Urinary bladder (tissue), 2 donors: ENCODE results near the gene RNASET2. TPM values are rescaled to one million over a fixed set of nuclear protein-coding genes. Genes with fewer than 3 reads are reported as not detected.

Experiments
- polyA plus RNA-seq: library from polyadenylated mRNA; stranded (reverse); fragments of 200-250 nt; gene quantifications from one replicate; pipeline ENCODE4 v1.2.3, GENCODE V29; 2013
- small RNA-seq: library from RNA; depleted of rRNA; stranded (forward); fragments of <200 nt; gene quantifications from one replicate; pipeline ENCODE3, GENCODE V24; 2014
- total RNA-seq: library from RNA; depleted of rRNA; stranded (reverse); fragments of >200 nt; gene quantifications from one replicate; pipeline ENCODE4 v1.2.3, GENCODE V29; 2014
- donor health status: healthy.

Gene RNASET2
- total and polyA plus RNA-seq, 2 donors, result 42.8 to 54.5 TPM

Small RNA genes lying within 50 kb of the gene (small RNA-seq; reads per million reads assigned to genes)
- gene MIR3939, result not detected

Other genes with a start within 250 kb of the RNASET2 start
- 37.8 TPM for gene CEP43, start 42.8 kb upstream of the RNASET2 start, total RNA-seq
- gene CEP43, start 42.8 kb upstream of the RNASET2 start, polyA plus RNA-seq, result 5.9 TPM
- not detected for gene CCR6, start 166.5 kb upstream of the RNASET2 start, total RNA-seq
- 0.20 TPM for gene CCR6, start 166.5 kb upstream of the RNASET2 start, polyA plus RNA-seq
- gene GPR31, start 201.4 kb upstream of the RNASET2 start, total RNA-seq, result not detected
- not detected for gene GPR31, start 201.4 kb upstream of the RNASET2 start, polyA plus RNA-seq